Hindlimb muscle (tissue), 1 donor: ENCODE measurements around the gene GET4. TPM values are rescaled to one million over a fixed set of nuclear protein-coding genes. Genes with fewer than 3 reads are reported as not detected.
"Not testable (repeated sequence)": the region's sequence is repeated elsewhere in the genome, so short reads cannot be mapped to it uniquely, and the experiment has no call there.

Source experiments
- DNase-seq: peaks from one replicate; pipeline ENCODE4 v3.0.0-alpha.2; 2013
- polyA plus RNA-seq: library from polyadenylated mRNA; unstranded; fragments of 120-200 nt; gene quantifications from one replicate; pipeline ENCODE4 v1.2.1, GENCODE V29; 2013; ENCODE audit not compliant: insufficient read length

The GET4 gene
- polyA plus RNA-seq, 1 donor: 50.6 TPM

DNA sequence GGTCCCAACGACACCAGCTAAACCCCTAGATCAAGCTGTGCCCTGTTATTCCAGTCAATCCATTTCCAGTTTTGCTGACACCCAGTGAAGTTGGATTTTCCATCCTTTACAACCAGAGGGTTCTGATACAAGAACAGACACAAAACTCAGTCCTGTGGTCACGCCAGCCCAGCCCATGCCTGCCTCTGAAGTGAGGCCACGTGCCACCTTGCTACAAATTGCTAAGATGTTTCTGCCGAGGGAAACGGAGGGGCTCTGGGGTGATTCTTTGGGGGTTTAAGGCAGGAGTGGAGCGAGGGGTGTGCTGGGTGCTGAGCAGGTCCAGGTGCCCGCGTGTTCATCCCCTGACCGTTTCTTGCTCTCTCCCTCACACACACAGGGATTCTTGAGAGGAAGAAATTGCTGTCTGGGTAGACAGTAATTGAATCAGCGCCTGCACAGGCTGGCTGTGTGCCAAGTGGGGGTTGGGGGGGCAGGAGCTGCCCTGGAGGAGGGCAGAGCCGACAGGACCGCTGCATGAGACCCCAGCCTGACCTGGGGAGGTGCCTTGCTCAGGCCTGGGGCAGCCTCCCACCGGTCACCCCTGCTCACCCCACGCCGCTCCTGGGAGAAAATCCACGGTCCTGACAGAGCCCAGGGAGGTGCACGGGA is 40.1 kb downstream of the GET4 start:
- no peak for DNase-seq

GRCh38 chr7:917255-918117 is 41.1 kb downstream of the GET4 start:
- DNase-seq: no peak

DNA sequence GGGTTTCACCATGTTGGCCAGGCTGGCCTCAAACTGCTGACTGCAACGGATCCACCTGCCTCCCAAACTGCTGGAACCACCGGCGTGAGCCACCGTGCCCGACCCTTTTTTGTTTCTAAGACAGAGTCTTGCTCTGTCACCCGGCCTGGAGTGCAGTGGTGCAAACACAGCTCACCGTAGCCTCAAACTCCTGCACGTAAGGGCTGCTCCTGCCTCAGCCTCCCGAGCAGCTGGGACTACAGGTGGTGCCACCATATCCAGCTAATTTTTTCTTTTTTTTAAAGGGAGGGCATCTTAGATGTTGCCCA is 41.7 kb downstream of the GET4 start:
- no peak for DNase-seq

GRCh38 chr7:918441-919113 is 42.2 kb downstream of the GET4 start:
- DNase-seq: no peak

- DNase-seq: no peak
Measured at GRCh38 chr7:919114-919442, 42.7 kb downstream of the GET4 start.

DNA sequence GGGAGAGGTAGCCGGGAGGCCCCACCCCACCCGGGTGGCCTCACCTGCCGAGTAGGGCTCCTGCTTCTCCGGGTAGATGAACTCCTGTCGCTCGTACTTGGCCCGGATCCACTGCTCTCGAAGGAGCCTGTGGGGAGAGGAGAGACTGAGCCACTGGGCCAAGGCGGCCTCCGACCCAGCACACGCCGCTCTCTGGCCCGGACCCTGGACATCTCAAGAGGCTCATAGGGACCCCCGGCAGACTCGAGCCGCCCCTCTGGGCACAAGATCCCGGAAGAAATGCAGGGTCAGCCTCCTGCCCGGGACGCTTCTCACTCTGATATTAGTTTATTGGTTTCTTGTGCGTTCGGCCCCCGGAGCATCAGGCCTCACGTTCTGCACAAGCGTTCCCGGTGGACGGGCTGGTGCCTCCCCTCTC is 43.6 kb downstream of the GET4 start:
- DNase-seq: no peak

- DNase-seq: no peak
Measured at GRCh38 chr7:920351-921070, 44.2 kb downstream of the GET4 start.

- DNase-seq: no peak
Measured at GRCh38 chr7:921071-921461, 44.7 kb downstream of the GET4 start.

GRCh38 chr7:921581-922333 is 45.4 kb downstream of the GET4 start:
- DNase-seq: no peak

DNA sequence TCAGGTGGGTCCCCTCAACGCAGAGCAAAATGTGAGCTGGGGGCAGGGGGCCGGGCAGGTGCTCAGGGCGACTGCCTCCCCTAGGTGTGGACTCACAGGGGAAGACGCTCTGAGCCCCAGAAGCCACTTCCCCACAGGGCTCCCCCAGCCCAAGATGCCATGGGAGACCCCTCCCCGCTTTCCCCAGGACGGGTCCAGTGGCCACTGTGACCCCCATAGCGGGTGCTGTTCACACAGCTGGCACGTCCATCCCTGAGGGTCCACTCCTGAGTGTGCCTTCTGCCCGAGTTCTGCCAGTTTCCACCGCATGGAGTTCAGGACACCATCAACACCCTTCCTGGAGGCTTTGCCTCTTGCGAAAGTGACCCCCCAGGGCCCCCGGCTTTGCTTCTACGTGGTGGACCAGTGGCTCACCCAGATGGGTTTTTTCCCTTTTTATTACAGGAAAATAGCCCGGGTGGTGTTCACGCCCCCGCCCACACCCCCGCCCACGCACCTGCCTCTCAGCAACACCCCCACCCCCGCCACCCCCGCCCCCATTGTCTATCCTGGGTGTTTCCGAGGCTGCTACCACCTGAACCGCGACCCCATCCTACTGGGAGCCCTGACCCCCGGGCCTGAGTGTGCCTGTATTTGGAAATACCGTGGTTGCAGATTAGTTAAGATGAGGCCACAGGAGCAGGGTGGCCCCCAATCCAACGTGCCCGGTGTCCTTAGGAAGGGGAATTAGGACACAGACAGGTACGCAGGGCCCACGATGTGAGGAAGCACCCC is 46.2 kb downstream of the GET4 start:
- no peak for DNase-seq

GRCh38 chr7:923108-924041 is 47.0 kb downstream of the GET4 start:
- DNase-seq: peak; percentile 43

GRCh38 chr7:924042-924441 is 47.7 kb downstream of the GET4 start:
- DNase-seq: not testable (repeated sequence)

GRCh38 chr7:924541-925231 is 48.3 kb downstream of the GET4 start:
- no peak for DNase-seq

DNA sequence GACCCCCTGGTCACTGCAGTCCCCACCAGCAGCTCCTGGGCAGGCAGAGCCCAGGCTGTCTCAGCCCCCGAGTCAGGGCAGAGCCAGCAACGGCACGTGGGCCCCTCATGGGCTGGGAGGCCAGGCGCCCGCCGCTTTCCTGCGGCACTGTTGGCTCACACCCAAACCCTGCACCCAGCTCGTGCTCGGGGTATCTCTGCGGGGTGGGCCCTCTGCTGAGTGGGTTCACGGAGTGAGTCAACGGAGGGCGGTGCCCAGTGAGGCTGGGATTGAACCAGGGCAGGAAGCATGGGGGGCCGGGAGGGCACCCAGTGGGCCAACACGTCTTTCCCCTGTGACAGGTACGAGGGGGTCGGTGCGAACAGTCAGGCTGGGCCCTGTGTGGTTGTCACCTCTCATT is 49.2 kb downstream of the GET4 start:
- no peak for DNase-seq

DNA sequence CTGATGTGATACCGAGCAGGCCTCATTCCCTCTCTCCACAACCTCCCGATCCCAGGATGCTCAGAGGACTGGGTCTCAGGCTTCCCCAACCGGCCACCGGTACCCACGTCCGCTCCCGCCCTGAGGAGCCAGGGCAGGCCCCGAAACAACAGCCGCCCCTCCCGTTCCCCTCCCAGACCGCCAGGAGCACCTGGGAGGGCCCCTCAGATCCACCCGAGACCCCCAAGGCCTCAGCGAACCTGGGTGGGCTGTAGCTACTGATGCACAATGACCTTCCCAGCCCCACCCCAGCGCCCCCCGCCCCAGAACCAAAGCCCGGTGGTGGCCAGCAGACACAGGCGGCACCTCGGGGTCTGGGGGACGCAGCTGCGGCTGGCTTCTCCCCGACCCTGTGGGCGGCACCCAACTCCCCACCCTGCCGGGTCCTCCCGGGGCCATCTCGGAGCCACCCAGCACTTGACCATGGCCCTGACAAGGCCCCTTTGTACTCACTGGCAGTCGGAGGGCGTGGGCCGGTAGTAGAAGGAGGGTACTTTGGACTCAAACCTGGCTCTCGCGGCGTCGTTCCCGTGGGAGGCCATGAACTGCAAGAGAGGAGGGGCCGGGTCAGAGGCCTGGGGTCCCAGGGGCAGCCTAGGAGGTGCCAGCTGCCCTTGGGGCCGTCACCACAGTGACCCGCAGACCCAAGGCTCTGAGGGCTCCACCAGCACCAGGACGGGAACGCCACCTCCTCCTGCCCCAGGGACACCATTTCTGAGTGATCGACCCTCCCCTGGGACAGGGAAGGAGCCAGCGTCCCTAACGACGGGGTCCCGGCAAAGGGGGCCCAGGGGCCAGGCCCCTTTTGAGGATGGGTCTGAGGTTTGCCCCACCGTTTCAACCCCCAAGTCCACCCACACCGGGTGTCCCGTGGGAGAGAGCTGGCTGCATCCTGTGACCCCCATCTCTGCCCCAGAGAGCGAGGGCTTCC is 50.0 kb downstream of the GET4 start:
- DNase-seq: no peak

DNA sequence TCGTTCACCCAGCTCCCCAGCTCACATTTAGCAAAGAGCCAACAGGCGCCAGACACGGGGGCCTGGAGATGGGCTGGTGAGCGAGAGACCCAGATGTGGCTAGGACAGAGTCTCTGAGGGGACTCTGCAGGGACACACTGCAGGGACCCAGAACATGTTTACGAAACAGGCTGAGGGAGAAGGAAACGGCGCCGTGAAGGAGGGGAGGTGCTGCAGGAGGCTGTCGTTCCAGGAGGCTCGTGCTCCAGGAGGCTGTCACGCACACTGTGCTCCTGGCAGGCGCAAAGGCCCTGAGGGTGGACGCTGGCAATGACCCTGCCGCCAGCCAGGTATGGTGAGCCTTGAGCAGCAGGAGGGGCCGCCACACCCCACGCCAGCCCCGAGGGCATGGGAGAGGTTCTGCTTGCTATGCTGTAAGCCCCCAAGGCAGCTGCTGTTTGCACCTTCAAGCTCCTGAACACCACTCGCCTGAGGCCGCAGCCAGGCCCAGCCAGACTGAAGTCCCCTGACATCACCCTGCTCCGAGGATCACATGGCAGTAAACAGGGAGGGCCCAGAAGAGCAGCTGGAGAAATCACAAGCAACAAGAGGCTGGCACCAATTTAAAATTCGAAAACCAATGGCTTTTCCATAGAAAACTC is 50.8 kb downstream of the GET4 start:
- no peak for DNase-seq

DNA sequence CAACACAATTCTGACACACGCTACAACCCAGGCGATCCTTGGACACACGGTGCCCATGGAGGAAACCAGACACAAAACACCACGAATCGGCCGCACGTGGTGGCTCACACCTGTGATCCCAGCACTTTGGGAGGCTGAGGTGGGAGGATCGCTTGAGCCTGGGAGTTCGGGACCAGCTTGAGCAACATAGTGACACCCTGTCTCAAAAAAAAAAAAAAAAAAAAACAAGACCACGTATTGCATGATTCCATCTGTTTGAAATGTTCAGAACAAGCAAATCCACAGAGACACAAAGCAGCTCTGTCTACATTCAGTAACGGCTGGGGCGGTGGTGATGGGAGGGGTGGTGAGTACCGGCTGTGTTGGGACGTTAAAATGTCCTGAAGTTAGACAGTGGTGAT is 53.0 kb downstream of the GET4 start:
- DNase-seq: no peak
